ENCODE measurements around the gene THEM4. TPM values are rescaled to one million over a fixed set of nuclear protein-coding genes. Genes with fewer than 3 reads are reported as not detected.

Gene THEM4
- total and polyA plus RNA-seq, 2 experiments from 2014 or later: 13.4 to 20.4 TPM

- TF ChIP-seq, protein P1, sequence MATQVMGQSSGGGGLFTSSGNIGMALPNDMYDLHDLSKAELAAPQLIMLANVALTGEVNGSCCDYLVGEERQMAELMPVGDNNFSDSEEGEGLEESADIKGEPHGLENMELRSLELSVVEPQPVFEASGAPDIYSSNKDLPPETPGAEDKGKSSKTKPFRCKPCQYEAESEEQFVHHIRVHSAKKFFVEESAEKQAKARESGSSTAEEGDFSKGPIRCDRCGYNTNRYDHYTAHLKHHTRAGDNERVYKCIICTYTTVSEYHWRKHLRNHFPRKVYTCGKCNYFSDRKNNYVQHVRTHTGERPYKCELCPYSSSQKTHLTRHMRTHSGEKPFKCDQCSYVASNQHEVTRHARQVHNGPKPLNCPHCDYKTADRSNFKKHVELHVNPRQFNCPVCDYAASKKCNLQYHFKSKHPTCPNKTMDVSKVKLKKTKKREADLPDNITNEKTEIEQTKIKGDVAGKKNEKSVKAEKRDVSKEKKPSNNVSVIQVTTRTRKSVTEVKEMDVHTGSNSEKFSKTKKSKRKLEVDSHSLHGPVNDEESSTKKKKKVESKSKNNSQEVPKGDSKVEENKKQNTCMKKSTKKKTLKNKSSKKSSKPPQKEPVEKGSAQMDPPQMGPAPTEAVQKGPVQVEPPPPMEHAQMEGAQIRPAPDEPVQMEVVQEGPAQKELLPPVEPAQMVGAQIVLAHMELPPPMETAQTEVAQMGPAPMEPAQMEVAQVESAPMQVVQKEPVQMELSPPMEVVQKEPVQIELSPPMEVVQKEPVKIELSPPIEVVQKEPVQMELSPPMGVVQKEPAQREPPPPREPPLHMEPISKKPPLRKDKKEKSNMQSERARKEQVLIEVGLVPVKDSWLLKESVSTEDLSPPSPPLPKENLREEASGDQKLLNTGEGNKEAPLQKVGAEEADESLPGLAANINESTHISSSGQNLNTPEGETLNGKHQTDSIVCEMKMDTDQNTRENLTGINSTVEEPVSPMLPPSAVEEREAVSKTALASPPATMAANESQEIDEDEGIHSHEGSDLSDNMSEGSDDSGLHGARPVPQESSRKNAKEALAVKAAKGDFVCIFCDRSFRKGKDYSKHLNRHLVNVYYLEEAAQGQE (IDR thresholded peaks at IDR 0.05; ENCODE audit: unreplicated experiment): no peak
- TF ChIP-seq EZH2 (IDR thresholded peaks at IDR 0.05; ENCODE audit: low read depth, unreplicated experiment): no peak
- no peak for TF ChIP-seq NANOG (IDR thresholded peaks at IDR 0.05; ENCODE audit: borderline replicate concordance)
- TF ChIP-seq STAT1 (IDR thresholded peaks at IDR 0.05; ENCODE audit: unreplicated experiment): no peak
- TF ChIP-seq JUNB (IDR thresholded peaks at IDR 0.05; ENCODE audit: unreplicated experiment): no peak
These were observed 76.0 kb downstream of the THEM4 start (continued) for GRCh38 chr1:151833172-151833900.

GRCh38 chr1:151832318-151832980 lies 76.9 kb downstream of the THEM4 start:
- Mint-ChIP-seq H3K27me3 (ENCODE audit: insufficient read depth, low read depth, poor library complexity) (peaks cover 21% of the 10 kb centered on the region), H3K36me3 (ENCODE audit: low read depth) (no peaks in the 10 kb centered on the region; the same call in 2 of the 3 replicates), H3K4me3 (no peak overlapping the region), H3K9me3 (peaks cover 4% of the 10 kb centered on the region; the same call in 1 of the 3 replicates), H3K27ac (no peak overlapping the region), H3K4me1 (peaks cover 49% of the 10 kb centered on the region)
- Histone ChIP-seq H3K36me3 (ENCODE audit: insufficient read depth) (no peaks in the 10 kb centered on the region), H2AFZ (no peak overlapping the region), H3K79me2 (replicated peaks; ENCODE audit: insufficient read depth) (no peaks in the 10 kb centered on the region), H3K27me3 (ENCODE audit: insufficient read depth) (peaks cover 8% of the 10 kb centered on the region), H3K27ac (ENCODE audit: low read depth) (no peak overlapping the region), H3K4me2 (no peak overlapping the region), H3K9me2 (ENCODE audit: insufficient read depth) (no peaks in the 10 kb centered on the region), H3F3A (replicated peaks; ENCODE audit: low read depth) (no peaks in the 10 kb centered on the region; the same call in 1 of the 2 replicates), H3K4me3 (no peak overlapping the region), H3K4me1 (ENCODE audit: insufficient read depth) (peaks cover 37% of the 10 kb centered on the region), H4K20me1 (replicated peaks; ENCODE audit: insufficient read depth) (no peaks in the 10 kb centered on the region)
- no peak for ATAC-seq
- no peak for DNase-seq (ENCODE audit: low spot score)
- TF ChIP-seq CREB1 (CRISPR knock-in tag; IDR thresholded peaks at IDR 0.05; ENCODE audit: low read depth) (no peak), ETS1 (IDR thresholded peaks at IDR 0.05) (no peak), ZNF331 (CRISPR knock-in tag; IDR thresholded peaks at IDR 0.05; ENCODE audit: low read depth) (no peak), JUNB (IDR thresholded peaks at IDR 0.05; ENCODE audit: unreplicated experiment) (no peak)
- TF ChIP-seq, protein P1 (IDR thresholded peaks at IDR 0.05; ENCODE audit: unreplicated experiment): no peak
